Measurements from ENCODE around the gene CDCP2.

Gene CDCP2

GRCh38 chr1:54136963-54137533 is 15.8 kb downstream of the CDCP2 start:
- no peak for DNase-seq (ENCODE audit: low read depth, low spot score)

- no peak for DNase-seq (ENCODE audit: low read depth, low spot score)
These were observed 16.4 kb downstream of the CDCP2 start for GRCh38 chr1:54136269-54136896.

GRCh38 chr1:54135436-54136120 is 17.2 kb downstream of the CDCP2 start:
- DNase-seq (ENCODE audit: low read depth, low spot score): no peak

- DNase-seq (ENCODE audit: low read depth, low spot score): no peak
These were observed 18.5 kb downstream of the CDCP2 start for GRCh38 chr1:54134295-54134694.

GRCh38 chr1:54132495-54132894 is 20.3 kb downstream of the CDCP2 start:
- no peak for DNase-seq (ENCODE audit: low read depth, low spot score)

DNA sequence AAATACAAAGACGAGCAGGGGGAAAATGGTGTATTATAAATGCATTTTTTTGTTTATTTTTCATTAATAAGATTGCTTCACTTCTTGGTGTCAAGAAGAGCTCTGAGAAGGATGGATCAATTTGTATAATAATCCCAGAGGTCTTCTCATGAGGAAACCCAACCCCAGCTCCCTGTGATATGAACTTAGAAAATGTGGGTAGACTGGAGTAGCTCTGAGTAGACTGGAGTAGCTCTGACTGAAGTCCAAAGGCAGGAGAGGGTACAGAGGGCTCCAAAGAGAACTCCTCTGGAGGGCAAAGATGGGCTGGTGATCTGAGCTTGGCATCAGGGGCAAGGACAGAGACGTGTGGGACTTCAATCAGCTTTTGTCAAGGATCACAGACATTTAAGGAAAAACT is 21.4 kb downstream of the CDCP2 start:
- DNase-seq (ENCODE audit: low read depth, low spot score): no peak

DNA sequence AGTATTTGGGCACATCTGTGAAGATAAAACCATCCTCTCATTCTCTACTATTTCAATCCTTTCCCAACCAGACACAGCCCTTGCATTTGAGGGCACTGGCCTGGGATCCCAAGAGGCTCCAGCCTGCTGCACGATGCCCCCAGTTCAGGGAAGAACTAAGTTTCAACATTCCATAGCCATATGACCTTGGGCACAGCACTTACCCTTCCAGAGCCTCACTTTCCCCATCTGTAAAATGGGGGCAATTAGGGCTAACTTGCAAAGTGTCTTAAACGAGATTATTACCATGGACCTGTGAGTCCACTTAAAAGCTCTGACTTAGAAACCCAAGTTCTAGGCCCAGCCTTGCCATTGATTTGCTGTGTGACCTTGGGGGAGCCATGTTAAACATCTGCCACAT is 22.9 kb downstream of the CDCP2 start:
- no peak for DNase-seq (ENCODE audit: low read depth, low spot score)

DNA sequence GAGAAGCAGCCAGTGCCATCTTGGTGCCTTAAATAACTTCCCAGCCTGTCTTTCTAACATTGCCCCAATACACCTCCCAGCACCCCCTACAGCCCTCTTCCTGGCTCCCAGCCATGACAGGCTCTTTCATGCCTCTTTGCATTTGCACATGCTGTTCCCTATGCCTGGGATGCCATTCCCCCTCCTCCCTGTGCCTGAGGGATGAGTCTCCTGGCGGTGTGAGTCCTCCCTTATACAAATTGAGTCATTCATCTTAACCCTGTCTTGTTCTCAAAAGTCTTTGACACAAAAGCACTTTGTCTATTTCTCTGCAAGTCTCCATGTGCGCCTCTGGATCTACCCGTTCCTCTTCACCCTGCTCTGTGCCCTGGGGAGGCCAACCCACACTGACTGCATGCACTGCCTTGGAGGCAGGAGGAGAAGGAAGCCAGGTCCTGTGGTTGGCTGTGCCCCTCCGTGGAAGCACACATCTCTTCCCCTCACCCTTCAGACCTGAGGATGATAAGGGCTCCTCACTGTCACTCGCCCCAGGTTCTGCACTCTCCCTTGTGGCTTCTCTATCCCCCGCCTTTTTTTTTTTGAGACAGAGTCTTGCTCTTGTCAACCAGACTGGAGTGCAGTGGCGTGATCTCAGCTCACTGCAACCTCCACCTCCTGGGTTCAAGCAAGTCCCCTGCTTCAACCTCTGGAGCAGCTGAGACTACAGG is 25.1 kb downstream of the CDCP2 start:
- no peak for DNase-seq (ENCODE audit: low read depth, low spot score)

GRCh38 chr1:54126271-54126815 is 26.5 kb downstream of the CDCP2 start:
- no peak for DNase-seq (ENCODE audit: low read depth, low spot score)

GRCh38 chr1:54125386-54126070 is 27.3 kb downstream of the CDCP2 start:
- no peak for DNase-seq (ENCODE audit: low read depth, low spot score)

GRCh38 chr1:54124906-54125305 is 27.9 kb downstream of the CDCP2 start:
- no peak for DNase-seq (ENCODE audit: low read depth, low spot score)

DNA sequence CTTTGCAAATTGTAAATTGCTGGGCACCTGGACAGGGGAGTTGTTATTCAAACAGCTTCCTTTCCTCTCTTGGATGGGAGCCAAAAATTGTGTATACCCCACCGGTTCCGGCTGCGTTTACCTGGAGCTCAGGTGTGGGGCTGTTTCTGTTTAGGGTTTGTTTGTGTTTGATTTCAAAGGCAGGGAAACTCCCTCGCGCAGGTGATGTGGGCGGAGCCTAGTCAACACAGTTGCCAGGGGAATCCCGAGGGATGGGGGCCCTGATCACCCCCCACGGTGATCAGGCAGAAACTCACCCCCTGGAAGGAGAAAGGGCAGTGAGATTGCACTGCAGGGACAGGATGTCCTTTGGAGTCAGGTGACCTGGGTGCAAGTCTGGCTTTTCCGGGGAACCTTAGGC is 28.3 kb downstream of the CDCP2 start:
- DNase-seq (ENCODE audit: low read depth, low spot score): no peak

DNA sequence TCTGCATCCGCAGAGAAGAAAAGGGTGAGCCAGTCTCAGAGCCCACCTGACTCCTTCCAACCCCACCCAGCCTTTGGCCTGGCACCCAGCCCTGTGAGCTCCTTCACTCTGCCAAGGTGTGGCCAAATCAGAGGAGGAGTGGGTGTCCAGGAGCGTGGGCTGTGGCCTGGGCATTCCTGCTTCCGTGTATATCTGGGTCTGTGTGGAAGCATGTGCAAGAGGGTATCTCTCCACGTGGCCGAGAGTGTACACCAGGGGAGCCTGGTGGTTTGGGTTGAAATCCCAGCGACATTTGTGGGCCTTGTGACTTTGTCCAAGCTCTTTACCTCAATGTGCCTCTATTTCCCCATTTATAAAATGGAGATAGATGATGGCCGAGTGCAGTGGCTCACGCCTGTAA is 29.8 kb downstream of the CDCP2 start:
- DNase-seq (ENCODE audit: low read depth, low spot score): no peak

DNA sequence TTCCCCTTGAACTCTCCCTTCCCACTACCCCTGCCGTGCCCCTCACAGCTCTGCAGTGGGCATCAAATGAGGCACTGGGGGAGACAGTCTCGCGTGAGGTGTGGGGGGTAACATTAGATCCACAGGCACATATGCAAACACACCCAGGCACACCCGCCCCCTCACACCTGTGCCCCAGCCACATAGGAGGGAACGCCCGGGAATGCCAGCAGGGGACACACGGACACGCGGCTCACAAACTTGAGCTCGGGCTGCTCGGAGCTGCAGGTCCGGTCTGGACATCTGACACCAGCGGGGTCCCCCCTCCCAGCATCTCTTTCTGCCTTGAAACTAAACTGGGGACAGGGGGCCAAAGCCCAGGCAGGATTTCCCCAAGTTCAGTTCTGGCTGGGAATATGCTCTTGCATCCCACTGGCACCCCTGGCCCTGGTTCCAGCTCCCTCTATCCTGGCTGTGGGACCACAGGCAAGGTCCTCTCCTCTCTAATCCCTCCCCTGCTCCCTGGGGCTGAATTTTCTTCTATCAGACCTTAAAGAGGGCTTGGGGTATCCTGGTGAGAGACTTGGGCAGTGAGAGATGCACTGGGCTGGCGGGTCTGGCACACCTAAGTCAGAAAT is 30.6 kb downstream of the CDCP2 start:
- no peak for DNase-seq (ENCODE audit: low read depth, low spot score)

- DNase-seq (ENCODE audit: low read depth, low spot score): no peak
These were observed 31.2 kb downstream of the CDCP2 start for GRCh38 chr1:54121482-54122134.

DNA sequence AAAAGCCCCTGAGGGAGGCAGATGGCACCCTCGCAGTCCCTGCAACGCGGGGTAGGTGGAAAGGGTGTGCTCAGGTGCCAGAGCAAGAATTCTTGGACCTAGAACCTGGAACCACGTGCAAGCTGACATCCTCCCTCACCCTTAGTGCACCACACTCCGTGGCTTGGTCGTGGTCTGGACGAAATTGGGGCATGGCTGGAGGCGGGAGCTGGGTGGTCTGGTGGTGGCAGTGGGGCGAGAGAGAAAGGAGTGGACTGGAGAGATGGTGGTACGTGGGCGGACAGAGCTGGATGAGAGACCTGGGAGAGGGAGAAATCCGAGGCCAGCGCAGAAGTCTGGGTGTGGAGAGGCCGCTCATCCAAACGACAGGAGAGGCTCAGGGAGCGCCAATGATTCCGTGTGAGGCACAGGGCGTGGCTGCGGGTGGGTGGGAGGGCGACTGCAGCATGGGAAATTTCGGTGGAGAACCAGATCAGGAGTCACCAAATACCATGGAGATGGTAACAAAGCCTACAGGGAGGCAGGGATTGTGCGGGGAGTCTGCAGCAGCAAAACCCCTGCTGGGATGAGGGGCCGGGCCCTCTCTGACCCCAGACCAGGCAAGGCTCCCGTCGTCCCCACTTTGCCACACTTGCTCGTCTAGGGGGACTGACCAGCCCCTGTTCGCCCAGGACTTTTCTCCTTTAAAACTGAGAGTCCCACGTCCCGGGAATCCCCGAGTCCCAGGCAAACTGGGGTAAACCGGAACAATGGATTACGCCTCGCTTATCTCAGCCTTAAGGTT is 31.9 kb downstream of the CDCP2 start:
- no peak for DNase-seq (ENCODE audit: low read depth, low spot score)

DNA sequence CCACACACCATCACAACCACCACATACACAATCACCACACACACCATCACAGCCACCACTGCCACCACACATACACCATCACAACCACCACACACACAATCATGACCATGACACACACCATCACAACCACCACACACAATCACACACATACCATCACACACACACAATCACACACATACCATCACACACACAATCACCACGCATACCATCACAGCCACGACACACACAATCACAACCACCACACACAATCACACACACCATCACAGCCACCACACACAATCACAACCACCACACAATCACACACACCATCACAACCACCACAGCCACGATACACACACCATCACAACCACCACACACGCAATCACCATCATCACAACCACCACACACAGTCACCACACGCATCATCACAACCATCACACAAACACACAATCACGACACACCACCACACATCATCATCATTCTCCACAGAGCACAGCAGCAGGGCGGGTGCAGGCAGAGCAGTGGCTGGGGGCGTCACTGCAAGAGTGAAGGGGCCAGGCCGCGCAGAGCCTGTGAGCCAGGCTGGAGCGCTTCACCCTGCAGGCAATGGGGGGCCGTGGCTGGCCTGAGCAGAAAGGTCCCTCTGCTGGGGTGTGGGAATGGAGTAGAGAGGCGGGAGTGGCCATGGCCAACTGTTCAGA is 32.6 kb downstream of the CDCP2 start:
- no peak for DNase-seq (ENCODE audit: low read depth, low spot score)

GRCh38 chr1:54118704-54119103 is 34.1 kb downstream of the CDCP2 start:
- no peak for DNase-seq (ENCODE audit: low read depth, low spot score)

DNA sequence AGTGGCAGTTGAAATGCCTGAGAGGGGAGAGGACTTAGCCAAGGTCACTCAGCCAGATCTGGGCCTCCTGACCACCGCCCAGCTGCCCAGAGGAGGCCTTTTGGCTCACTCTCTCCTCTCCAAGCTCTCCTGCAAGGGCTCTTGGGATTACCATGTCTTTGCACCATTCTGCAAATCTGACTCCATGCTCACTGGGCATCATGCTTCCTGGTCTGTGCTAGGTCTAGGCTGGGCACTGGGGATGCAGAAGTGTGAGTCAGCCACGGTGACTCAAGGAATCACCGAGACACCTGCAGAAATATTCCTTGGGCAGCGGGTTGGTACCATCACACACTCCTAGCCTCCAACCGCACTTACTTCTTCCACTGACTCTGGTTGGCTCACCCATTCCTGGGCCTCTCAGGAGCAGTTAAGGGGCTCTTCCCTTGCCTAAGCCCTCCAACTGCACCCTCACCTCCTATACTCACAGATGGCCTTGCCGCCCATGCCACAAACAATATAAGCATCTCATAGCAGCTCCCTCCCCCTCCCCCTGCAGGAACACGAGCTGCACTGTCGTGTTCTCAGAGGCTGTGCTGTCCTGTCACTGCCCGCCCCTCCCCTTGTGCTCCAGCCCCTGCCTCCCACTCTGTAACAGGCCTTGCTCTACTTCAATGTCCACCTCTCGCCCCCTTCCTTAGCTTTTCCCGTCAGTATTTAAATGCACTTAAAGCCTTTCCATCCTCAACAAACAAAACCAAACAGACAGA is 34.8 kb downstream of the CDCP2 start:
- no peak for DNase-seq (ENCODE audit: low read depth, low spot score)

All from iPS DF 19.7 (cell line).